HepG2 (cell line): ENCODE data around the gene KLC4. TPM values are rescaled to one million over a fixed set of nuclear protein-coding genes. Genes with fewer than 3 reads are reported as not detected.

ENCODE experiments used
- BCL6 ChIP-seq: IDR thresholded peaks from 2 replicates; pipeline ENCODE4 v1.6.1; 2016; ENCODE audit warnings: missing genetic modification reagents, missing compliant biosample characterization
- FUBP1 ChIP-seq: sonication (generic); formaldehyde crosslinking; IDR thresholded peaks from 2 replicates; pipeline ENCODE4 v1.5.1; 2020; ENCODE audit warnings: missing genetic modification reagents, mild to moderate bottlenecking, borderline replicate concordance
- GATA4 ChIP-seq: sonication (generic); IDR thresholded peaks from 2 replicates; pipeline ENCODE4 v1.6.1; 2016; ENCODE audit warnings: antibody characterized with exemption, low read depth, borderline replicate concordance
- HMGXB4 ChIP-seq, 2 experiments: sonication (generic) in 1 of 2; formaldehyde crosslinking in 1 of 2; IDR thresholded peaks; 2 replicates each; pipeline versions ENCODE4 v1.4.0 to v1.6.1; 2018 to 2020; ENCODE audit warnings: missing genetic modification reagents in 2 of 2, borderline replicate concordance in 1 of 2, low read depth in 1 of 2, mild to moderate bottlenecking in 1 of 2, missing biosample characterization in 1 of 2
- LBX2 ChIP-seq: sonication (generic); formaldehyde crosslinking; IDR thresholded peaks from 2 replicates; pipeline ENCODE4 v1.5.0; 2020; ENCODE audit warnings: missing genetic modification reagents, mild to moderate bottlenecking, borderline replicate concordance
- MAZ ChIP-seq, 2 experiments: sonication (generic) in 1 of 2; formaldehyde crosslinking in 1 of 2; IDR thresholded peaks; 2 replicates each; pipeline versions ENCODE4 v1.5.0 to v1.6.1; 2012 to 2020; ENCODE audit warnings: low read depth in 2 of 2, mild to moderate bottlenecking in 2 of 2, borderline replicate concordance in 1 of 2, improper control_type of control experiment in 1 of 2, low read length in 1 of 2, missing genetic modification reagents in 1 of 2, moderate library complexity in 1 of 2
- PRDM4 ChIP-seq: sonication (generic); formaldehyde crosslinking; IDR thresholded peaks from 2 replicates; pipeline ENCODE4 v1.9.0; 2021; ENCODE audit warnings: missing genetic modification reagents, borderline replicate concordance
- UBTF ChIP-seq: sonication (generic); formaldehyde crosslinking; IDR thresholded peaks from 2 replicates; pipeline ENCODE4 v1.4.0; 2020; ENCODE audit warnings: mild to moderate bottlenecking, missing genetic modification reagents
- XRCC5 ChIP-seq: fragments of 200-400 bp; formaldehyde crosslinking; optimal IDR thresholded peaks from 2 replicates; pipeline ENCODE3; 2017; ENCODE audit warnings: mild to moderate bottlenecking, low read length
- ZIK1 ChIP-seq: sonication (generic); formaldehyde crosslinking; IDR thresholded peaks from 2 replicates; pipeline ENCODE4 v1.5.0; 2020; ENCODE audit warnings: mild to moderate bottlenecking, low read depth, missing genetic modification reagents, borderline replicate concordance
- ZNF841 ChIP-seq: sonication (generic); formaldehyde crosslinking; IDR thresholded peaks from 2 replicates; pipeline ENCODE4 v1.8.1; 2023; ENCODE audit warnings: missing genetic modification reagents, borderline replicate concordance
- polyA plus RNA-seq, 8 experiments: library from polyadenylated mRNA; depleted of rRNA in 3 of 8; stranded (reverse) in 7 of 8; unstranded in 1 of 8; fragments of >200 nt; fragmentation: Illumina TruSeq in 4 of 8; extraction: Trizol in 4 of 8; gene quantifications; 2 replicates each; pipeline versions ENCODE4 v1.2.1 to v1.2.3, GENCODE V29; 2011 to 2016; ENCODE audit warnings: low read depth in 4 of 8, missing spikeins in 1 of 8, mixed read lengths in 1 of 8; ENCODE audit not compliant: insufficient read depth in 1 of 8
- total RNA-seq, 5 experiments: library from RNA; depleted of rRNA; stranded (reverse); fragments of >200 nt; fragmentation: Illumina TruSeq; extraction: Trizol; gene quantifications; 2 replicates each; pipeline ENCODE4 v1.2.3, GENCODE V29; 2016; ENCODE audit warnings: low read depth in 1 of 5

KLC4 gene
- total and polyA plus RNA-seq, 2 of the 13 experiments (the other 11 are each of a cell fraction or from before 2014, with no cell fraction given) = 45.4 to 70.4 TPM

- TF ChIP-seq ZNF841 (CRISPR knock-in tag) (no peak), ZIK1 (CRISPR knock-in tag) (peak; percentile 56; the same call in 1 of the 2 replicates), PRDM4 (CRISPR knock-in tag) (0 out of 2 replicates have a peak, but pooled peaks have one; percentile 76), BCL6 (0 out of 2 replicates have a peak, but pooled peaks have one; percentile 15), UBTF (0 out of 2 replicates have a peak, but pooled peaks have one; percentile 25), FUBP1 (CRISPR knock-in tag) (no peak), LBX2 (CRISPR knock-in tag) (peak; percentile 75; the same call in 1 of the 2 replicates), GATA4 (no peak), HMGXB4 (CRISPR knock-in tag; IDR thresholded peaks at IDR 0.05; ENCODE audit: borderline replicate concordance in 1 of 2, low read depth in 1 of 2) (0 out of 4 replicates have a peak, but pooled peaks of 1 of the 2 experiments have one; percentile 8), XRCC5 (peak; percentile 24), MAZ (IDR thresholded peaks at IDR 0.05; ENCODE audit: borderline replicate concordance, low read depth, low read length) (no peak), MAZ (CRISPR knock-in tag; IDR thresholded peaks at IDR 0.05; ENCODE audit: low read depth) (0 out of 2 replicates have a peak, but pooled peaks have one; percentile 3)
Measured at GRCh38 chr6:43060755-43061633, 1.6 kb downstream of the KLC4 start (continued).
